Measurements from ENCODE around the gene CREM.

The CREM gene

DNA sequence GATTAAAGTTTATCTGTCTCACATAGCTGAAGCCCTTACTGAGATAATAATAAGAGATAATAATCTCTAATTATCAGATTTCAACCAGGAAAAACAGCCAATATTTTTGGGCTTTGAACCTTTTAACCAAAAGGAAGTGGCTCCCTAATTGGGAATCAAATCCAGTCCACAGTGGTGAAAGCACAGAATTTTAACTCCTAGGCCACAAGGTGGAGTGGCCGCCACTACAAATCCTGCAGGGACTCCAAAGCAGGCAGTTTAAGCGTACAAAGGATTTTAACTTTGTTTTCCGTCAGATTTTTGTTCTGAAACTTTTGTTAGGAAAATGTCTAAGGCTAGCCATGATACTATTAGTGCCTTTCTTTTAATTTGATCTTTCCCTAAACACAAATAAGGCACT, 110.1 kb downstream of the CREM start:
- Histone ChIP-seq H3K27ac (replicated peaks) (no peak overlapping the region), H3K4me3 (replicated peaks; ENCODE audit: insufficient read depth, low read length) (no peak overlapping the region), H3K27me3 (ENCODE audit: insufficient read depth, poor library complexity, severe bottlenecking) (no peaks in the 10 kb centered on the region)
- DNase-seq (ENCODE audit: low read depth in 1 of 2, low spot score in 1 of 2): no peak
- TF ChIP-seq SPI1 (IDR thresholded peaks at IDR 0.05; ENCODE audit: borderline replicate concordance, low read depth) (no peak), GABPA (IDR thresholded peaks at IDR 0.05; ENCODE audit: low read depth) (no peak), POLR2AphosphoS5 (IDR thresholded peaks at IDR 0.05; ENCODE audit: low read depth) (no peak)
- TF ChIP-seq, protein P1, sequence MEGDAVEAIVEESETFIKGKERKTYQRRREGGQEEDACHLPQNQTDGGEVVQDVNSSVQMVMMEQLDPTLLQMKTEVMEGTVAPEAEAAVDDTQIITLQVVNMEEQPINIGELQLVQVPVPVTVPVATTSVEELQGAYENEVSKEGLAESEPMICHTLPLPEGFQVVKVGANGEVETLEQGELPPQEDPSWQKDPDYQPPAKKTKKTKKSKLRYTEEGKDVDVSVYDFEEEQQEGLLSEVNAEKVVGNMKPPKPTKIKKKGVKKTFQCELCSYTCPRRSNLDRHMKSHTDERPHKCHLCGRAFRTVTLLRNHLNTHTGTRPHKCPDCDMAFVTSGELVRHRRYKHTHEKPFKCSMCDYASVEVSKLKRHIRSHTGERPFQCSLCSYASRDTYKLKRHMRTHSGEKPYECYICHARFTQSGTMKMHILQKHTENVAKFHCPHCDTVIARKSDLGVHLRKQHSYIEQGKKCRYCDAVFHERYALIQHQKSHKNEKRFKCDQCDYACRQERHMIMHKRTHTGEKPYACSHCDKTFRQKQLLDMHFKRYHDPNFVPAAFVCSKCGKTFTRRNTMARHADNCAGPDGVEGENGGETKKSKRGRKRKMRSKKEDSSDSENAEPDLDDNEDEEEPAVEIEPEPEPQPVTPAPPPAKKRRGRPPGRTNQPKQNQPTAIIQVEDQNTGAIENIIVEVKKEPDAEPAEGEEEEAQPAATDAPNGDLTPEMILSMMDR (IDR thresholded peaks at IDR 0.05; ENCODE audit: insufficient read depth, low read length): no peak
- TF ChIP-seq, protein P2, sequence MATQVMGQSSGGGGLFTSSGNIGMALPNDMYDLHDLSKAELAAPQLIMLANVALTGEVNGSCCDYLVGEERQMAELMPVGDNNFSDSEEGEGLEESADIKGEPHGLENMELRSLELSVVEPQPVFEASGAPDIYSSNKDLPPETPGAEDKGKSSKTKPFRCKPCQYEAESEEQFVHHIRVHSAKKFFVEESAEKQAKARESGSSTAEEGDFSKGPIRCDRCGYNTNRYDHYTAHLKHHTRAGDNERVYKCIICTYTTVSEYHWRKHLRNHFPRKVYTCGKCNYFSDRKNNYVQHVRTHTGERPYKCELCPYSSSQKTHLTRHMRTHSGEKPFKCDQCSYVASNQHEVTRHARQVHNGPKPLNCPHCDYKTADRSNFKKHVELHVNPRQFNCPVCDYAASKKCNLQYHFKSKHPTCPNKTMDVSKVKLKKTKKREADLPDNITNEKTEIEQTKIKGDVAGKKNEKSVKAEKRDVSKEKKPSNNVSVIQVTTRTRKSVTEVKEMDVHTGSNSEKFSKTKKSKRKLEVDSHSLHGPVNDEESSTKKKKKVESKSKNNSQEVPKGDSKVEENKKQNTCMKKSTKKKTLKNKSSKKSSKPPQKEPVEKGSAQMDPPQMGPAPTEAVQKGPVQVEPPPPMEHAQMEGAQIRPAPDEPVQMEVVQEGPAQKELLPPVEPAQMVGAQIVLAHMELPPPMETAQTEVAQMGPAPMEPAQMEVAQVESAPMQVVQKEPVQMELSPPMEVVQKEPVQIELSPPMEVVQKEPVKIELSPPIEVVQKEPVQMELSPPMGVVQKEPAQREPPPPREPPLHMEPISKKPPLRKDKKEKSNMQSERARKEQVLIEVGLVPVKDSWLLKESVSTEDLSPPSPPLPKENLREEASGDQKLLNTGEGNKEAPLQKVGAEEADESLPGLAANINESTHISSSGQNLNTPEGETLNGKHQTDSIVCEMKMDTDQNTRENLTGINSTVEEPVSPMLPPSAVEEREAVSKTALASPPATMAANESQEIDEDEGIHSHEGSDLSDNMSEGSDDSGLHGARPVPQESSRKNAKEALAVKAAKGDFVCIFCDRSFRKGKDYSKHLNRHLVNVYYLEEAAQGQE (IDR thresholded peaks at IDR 0.05; ENCODE audit: insufficient replicate concordance, low read depth): no peak

DNA sequence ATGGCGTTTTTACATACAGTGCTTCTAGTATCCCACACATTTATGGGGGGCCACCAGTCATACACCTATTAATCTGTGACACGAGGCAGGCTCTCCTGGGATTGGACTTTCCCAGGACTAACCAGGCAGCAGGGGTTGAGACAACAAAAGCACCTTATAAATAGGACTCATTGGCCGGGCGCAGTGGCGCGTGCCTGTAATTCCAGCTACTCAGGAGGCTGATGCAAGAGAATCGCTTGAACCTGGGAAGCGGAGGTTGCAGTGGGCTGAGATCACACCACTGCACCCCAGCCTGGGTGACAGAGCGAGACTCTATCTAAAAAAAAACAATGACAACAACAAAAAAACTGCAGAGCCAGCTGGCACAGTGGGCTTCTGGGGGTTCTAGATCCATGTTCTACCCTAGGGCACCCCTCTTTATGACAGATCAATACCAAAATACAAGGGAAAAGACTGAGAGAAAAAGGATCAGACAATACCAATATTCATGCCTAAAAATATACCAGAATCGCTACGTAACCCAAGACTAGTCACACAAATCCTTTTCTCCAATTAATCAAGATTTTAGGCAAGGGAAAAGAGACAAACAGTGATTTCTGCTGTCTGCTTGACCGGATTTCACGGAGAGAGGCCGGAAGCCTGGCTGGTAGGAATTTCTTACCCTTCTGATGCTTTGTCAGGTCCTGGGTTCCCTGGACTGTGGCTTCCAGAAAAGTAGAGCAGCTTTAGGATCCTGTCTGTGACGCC, 111.3 kb downstream of the CREM start:
- DNase-seq (ENCODE audit: low read depth in 1 of 2, low spot score in 1 of 2): no peak
- H3K27me3 ChIP-seq (ENCODE audit: insufficient read depth, poor library complexity, severe bottlenecking): no peaks in the 10 kb centered on the region

DNA sequence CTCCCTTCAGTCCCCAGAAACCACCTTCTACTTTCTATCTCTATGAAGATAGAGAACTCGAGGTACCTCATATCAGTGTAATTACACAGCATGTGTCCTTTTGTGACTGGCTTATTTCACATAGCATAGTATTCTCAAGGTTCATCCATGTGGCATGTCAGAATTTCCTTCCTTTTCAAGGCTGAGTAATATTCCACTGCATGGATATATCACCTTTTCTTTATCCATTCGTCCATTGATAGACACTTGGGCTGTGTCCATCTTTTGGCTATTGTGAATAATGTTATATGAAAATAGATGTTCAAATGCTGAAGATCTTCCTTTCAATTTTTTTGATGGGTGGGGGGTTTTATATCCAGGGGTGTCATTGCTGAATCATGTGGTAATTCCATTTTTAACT, 117.9 kb downstream of the CREM start:
- Histone ChIP-seq H3K4me3 (replicated peaks; ENCODE audit: insufficient read depth, low read length) (no peak overlapping the region), H3K27ac (replicated peaks) (no peak overlapping the region), H3K27me3 (ENCODE audit: insufficient read depth, poor library complexity, severe bottlenecking) (no peaks in the 10 kb centered on the region)
- TF ChIP-seq, protein P1 (IDR thresholded peaks at IDR 0.05; ENCODE audit: insufficient read depth, low read length): no peak
- TF ChIP-seq, protein P2 (IDR thresholded peaks at IDR 0.05; ENCODE audit: insufficient replicate concordance, low read depth): no peak
- TF ChIP-seq SPI1 (IDR thresholded peaks at IDR 0.05; ENCODE audit: borderline replicate concordance, low read depth) (no peak), POLR2AphosphoS5 (IDR thresholded peaks at IDR 0.05; ENCODE audit: low read depth) (no peak), GABPA (IDR thresholded peaks at IDR 0.05; ENCODE audit: low read depth) (no peak)
- DNase-seq (ENCODE audit: low read depth in 1 of 2, low spot score in 1 of 2): no peak

More for the DNA sequence above, 111.3 kb downstream of the CREM start:
- no peak overlapping the region for H3K4me3 ChIP-seq (replicated peaks; ENCODE audit: insufficient read depth, low read length)
- H3K27ac ChIP-seq (replicated peaks): no peak overlapping the region
- TF ChIP-seq POLR2AphosphoS5 (IDR thresholded peaks at IDR 0.05; ENCODE audit: low read depth): no peak

DNA sequence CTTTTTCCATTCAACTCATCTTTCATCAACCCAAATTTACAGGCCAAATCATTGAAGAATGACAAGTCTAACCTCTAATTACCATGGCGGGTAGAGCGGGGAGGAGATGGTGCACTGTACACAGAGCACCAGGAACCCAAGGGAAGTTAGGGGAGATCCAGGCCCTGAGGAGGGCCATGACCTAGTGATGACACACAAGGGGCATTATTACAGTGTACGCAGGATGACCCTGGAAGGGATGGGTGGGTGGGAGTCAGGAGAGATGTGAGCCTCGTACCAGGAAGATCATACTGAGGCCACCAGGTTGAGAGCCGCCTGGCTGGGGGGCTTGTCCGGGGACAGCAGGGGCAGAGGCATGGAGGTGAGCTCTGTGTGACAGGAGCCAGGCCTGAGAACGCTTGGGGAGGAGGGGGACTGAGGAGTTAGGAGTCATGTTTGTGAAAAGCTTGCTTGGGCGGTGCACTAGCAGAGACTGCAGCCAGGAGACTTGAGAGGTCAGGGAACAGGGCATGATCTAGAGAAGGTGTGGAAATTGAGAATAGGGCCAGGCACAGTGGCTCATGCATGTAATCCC, 120.2 kb downstream of the CREM start:
- H3K4me3 ChIP-seq (replicated peaks; ENCODE audit: insufficient read depth, low read length): no peak overlapping the region
- no peak for DNase-seq (ENCODE audit: low read depth in 1 of 2, low spot score in 1 of 2)
- H3K27ac ChIP-seq (replicated peaks): no peak overlapping the region
- TF ChIP-seq, protein P2 (IDR thresholded peaks at IDR 0.05; ENCODE audit: insufficient replicate concordance, low read depth): no peak
- TF ChIP-seq SPI1 (IDR thresholded peaks at IDR 0.05; ENCODE audit: borderline replicate concordance, low read depth) (no peak), POLR2AphosphoS5 (IDR thresholded peaks at IDR 0.05; ENCODE audit: low read depth) (no peak), GABPA (IDR thresholded peaks at IDR 0.05; ENCODE audit: low read depth) (no peak)
- TF ChIP-seq, protein P1 (IDR thresholded peaks at IDR 0.05; ENCODE audit: insufficient read depth, low read length): no peak
- no peaks in the 10 kb centered on the region for H3K27me3 ChIP-seq (ENCODE audit: insufficient read depth, poor library complexity, severe bottlenecking)
